IPS-NIHi7 (cell line): Measurements from ENCODE around the gene DNMT3B.
A peak's percentile ranks its signal among the peaks of the same experiment; 100 is the strongest.
"Not testable (repeated sequence)": the region's sequence is repeated elsewhere in the genome, so short reads cannot be mapped to it uniquely, and the experiment has no call there.

Source experiments
- DNase-seq: peaks from one replicate; pipeline ENCODE4 v3.0.0; 2012; ENCODE audit warnings: mixed read lengths; ENCODE audit errors: extremely low spot score

The DNMT3B gene

DNA sequence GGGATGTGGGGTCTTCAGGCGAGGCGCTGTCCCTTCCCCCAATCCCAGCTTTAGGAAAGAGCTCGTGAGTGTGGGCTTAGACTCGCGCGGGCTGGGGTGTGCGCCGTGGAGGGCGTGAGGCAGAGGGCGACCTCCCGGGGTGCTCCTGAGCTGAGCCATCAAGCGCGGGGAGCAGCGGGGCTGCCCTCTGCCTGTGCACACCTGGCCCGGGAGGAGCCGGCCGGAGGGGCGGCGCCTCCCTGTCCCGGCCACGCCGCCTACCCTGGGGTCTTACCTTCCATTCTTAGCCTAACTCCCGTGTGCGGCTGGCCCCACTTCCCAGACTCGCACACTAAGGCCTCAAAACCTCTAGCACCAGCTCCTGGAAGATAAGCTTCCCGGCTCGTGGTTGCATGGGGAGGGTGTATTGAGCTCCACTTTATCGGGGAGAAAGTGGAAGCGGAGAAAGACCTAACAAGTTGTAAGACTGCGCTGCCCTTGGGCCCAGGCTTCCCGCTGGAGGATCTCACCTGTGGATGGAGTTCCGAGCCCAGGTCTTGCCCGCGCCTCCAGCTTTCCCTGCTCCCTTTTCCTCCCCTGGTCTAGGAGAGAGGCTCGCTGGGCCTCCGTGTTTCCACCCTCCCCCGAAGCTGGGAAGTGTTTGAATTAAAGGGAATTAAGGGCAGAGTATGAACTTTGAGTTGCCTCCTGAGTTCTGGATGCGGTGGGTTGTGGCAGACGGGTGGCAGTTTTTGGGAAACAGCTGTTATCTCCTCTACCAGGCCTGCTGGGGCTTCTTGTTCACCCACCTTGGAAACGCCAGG, 1.2 kb downstream of the DNMT3B start:
- DNase-seq, result no peak

DNA sequence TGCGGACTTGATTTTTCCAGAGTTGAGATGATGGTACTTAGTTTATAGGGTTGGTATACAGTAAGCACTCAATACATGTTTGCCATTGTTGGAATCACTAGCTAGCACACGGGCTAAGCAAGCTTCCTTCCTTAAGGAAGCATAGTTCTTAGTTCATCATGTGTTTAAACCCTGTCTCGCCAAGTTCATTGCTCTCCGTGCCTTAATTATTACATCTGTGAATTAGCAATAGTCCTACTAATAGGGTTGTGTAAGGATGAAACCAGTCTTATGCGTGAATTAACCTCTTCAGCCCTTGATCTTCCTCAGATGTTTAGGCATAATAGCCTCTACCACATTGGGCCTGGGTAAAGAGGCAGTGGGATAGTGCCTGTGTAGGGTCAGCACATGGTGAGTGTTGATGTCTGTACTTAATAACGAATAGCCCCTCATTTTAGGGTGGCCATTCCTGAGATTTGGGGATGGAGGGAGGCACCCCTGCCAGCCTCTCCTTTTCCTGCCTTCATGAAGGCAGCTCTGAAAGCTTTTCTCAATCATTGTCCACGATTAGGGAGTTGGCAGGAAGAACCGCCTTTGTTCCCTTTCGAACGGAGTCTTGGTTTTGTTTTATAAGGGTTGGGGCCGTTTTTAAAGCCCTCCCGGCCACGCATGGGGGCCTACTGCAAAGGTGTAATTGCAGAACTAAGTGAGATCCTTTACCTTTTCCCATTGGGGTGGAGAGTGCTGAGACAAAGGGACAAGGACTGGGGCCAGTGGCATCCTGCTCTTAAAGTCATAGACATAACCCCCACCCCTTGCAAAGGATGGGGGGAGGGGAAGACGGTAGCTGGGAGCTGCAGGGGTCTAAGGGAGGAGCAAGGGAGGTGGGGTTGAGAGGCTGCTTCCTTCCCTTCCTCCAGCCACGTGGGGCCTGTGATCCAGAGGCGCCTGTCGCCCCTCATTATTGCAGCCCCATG, 2.1 kb downstream of the DNMT3B start:
- peak; percentile 85 for DNase-seq

DNA sequence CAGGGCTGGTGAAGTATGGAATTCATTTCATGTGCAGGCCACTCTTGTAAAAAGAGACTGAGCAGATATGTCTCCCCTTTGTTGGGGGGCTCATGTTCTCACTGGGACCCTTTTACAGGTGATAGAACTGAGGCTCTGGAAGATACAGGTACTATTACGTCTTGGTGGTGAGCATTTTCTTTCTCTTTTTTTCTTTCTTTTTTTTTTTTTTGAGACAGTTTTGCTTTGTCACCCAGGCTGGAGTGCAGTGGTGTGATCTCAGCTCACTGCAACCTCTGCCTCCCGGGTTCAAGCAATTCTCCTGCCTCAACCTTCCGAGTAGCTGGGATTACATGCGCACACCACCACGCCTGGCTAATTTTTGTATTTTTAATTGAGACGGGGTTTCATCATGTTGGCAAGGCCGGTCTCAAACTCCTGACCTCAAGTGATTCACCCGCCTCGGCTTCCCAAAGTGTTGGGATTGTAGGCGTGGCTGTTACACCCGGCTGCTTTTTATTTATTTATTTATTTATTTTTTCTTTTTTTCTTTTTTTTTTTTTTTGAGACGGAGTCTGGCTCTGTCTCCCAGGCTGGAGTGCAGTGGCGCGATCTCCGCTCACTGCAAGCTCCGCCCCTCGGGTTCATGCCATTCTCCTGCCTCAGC, 3.2 kb downstream of the DNMT3B start:
- not testable (repeated sequence) for DNase-seq

DNA sequence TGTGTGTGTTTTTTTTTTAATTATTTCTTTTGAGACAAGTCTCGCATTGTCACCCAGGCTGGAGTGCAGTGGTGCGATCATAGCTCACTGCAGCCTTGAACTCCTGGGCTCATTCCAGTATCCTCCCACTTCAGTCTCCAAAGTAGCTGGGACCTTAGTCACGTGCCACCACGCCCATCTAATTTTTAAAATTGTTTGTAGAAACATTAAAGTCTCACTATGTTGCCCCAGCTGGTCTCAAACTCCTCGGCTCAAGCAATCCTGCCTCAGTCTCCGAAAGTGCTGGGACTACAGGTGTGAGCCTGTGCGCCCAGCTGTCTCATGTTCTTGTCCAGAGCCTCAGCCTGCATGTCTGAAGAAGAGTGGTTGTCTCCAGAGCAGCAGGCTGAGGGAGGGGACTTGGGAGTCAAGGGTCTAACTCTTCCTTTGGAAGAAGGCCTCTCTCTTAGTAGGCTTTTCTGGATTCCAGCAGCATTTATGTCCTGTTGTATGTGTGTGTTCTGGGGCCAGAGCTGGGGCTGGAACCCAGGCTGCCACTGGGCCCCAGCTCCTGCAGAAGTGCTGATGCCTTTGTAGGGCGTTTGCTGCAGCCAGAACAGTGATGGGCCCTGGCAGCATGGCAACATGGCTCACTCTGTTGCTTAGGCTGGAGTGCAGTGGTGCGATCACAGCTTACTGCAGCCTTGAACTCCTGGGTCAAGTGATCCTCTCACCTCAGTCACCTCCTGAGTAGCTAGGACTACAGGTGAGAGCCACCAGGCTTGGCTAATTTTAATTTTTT, 5.4 kb downstream of the DNMT3B start:
- DNase-seq, result no peak

DNA sequence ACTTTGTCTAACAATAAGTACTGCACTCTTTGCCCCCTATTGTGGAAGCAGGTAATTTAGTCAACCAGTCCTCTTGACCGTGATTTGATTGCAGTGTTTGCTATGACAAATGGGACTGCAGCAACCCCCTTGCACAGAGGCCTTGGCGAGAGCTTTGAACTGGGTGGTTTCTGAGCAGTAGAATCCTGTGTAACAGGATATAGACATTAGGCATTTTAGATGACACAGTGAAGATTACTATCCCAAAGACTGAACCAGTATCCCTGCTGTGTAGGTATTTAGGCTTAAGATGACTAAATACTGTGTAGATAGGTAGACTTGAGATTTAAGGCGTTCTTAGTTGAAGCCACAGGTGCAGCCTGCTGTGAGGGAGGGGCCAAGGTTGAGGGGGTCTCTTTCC, 9.9 kb downstream of the DNMT3B start:
- DNase-seq, result no peak

- no peak for DNase-seq
These were observed 11.0 kb downstream of the DNMT3B start for GRCh38 chr20:32773223-32773622.

DNA sequence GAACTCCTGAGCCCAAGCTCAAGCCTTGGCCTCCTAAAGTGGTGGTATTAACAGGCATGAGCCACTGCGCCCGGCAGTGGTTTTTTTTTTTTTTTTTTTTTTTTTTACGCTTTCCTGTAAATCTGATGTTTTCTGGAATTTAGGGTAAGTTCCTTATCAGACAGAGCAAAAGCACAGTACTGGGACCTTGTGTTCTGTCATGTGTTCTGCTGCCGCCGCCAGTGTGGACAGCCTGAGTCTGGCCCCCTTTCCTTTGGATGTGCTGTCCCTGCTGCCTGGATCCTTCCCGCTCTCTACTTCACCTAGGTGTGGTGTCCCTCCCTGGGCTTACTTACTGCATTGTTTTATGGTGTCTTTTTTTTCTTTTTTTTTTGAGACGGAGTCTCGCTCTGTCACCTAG, 11.7 kb downstream of the DNMT3B start:
- DNase-seq, result no peak

DNA sequence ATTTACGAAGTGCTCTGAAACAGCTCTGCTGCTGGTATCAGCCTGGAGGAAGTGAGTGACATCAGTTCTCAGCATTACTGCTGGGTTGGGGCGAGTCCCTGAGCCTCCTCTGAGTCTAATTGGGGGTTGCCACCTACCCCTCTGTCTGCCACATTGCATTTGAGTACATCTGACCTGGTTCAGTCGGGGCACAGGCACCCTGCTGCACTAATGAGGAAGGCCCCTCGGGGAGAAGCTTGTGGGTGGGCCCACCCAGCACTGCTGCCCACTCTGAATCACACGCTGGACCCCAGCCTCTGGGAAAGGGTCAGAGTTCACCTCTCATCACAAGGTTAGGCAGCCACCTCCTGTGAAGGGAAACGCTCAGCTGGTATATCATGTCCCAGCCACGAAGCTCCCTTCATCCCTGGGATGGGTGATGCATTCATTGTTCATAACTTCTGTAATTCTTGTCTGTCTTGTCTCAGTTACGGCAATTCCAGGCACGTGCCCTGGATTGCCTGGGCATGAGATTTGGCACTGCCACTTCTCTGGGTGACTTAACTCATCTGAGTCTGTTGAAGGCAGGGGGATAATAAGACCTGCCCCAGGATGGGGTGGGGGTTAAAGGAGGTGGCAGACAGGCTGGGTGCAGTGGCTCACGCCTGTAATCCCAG, 13.3 kb downstream of the DNMT3B start:
- no peak for DNase-seq

DNA sequence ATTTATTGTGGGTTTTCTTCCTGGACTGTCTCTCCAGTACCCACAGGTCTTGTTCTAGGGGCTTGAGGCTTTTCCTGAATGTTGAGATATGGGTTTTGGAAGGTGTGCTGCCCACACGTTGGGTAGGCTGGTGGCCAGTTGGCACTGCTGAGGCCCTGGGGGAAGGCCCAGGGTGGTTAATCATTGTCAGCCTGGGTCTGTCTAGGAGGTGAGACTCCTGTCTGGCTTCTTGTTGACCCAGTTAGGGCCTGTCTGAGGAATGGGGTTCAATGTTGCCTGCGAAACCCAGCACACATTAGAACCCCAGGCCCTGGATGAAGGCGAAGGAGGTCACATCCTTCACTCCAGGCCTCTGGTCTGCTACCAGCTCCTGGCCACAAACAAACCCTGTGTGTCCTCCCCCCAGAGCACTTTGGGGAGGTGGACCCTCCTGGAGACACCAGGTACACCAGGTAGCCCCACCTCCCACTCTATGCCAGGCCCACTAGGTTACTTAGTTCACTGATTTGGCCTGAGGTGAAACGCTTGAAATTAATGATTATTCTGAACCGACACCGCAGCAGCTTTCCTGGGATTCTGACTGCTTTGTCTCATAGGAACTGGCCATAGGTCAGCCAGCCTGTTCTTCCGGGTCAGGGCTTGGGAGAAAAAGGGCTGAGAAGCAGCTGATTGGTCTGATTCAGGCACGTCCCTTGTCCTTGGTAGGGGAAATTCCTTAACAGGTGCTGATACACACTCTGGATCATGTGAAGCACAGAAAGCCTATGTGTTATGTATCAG, 15.2 kb downstream of the DNMT3B start:
- DNase-seq, result no peak

GRCh38 chr20:32779500-32780211, 17.5 kb downstream of the DNMT3B start:
- DNase-seq, result peak; percentile 65

DNA sequence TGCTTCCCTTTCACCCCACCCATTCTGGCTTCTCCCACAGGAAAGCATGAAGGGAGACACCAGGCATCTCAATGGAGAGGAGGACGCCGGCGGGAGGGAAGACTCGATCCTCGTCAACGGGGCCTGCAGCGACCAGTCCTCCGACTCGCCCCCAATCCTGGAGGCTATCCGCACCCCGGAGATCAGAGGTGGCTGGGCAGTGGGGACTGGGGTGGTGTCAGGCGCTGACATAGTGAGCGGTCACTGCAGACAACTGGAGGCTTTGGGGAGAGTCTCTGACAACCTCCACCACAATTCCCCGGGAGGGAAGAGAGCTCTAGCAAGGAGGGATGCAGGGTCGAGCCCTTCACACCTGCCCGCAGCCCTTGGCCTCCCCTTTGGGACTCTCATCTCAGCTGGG, 18.1 kb downstream of the DNMT3B start:
- DNase-seq, result no peak

GRCh38 chr20:32780749-32781655, 18.8 kb downstream of the DNMT3B start:
- no peak for DNase-seq

DNA sequence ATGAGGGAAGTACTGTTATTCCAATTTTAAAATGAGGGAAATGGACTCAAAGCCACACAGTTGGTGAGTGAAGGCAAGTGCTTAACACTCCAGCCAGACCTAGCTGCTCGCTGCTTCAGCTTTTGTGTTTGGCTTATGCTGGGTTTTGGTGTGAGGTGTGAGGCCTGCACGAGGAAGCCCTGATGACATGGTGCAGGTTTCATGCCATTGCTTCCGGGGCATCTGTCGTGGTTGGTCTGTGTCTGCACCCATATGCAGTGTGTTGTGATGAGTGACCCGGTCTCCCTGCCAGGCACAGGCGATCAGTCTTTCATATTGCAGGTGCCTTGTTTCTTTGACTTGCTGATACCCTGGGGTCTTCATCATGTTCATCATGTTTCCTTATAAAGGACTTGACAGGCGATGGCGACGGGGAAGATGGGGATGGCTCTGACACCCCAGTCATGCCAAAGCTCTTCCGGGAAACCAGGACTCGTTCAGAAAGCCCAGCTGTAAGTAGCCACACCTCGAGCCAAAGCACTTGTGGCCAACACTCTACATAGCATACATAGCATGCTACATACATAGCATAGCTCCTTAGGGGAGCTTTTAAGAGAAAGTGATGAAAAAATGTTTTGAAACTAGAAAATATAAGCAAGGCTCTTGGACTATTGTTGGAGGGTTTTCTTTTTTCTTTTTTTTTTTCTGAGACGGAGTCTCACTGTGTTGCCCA, 22.3 kb downstream of the DNMT3B start:
- no peak for DNase-seq

DNA sequence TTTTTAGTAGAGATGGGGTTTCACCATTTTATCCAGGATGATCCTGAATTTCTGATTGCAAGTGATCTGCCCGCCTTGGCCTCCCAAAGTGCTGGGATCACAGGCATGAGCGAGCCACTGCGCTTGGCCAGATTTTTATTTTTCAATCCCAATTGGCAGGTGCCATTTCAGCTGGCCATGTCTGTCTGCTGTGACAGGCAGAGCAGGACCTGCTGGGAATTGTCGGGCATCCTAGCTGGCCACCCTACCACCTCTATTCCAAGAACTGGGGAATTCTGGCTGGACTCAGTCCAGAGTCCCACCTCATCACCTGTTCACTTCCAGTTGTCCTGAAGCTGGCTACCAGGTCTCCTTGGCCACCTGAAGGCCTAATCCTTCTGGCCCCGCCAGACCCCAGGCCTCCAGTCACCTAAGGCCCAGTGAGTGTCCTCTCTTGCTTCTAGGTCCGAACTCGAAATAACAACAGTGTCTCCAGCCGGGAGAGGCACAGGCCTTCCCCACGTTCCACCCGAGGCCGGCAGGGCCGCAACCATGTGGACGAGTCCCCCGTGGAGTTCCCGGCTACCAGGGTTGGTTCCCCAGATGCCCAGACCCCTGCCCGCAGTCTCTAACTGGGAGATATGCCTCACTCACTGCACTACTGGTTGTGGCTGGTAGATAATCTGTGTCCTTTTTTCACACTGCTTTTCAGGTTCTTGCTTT, 24.0 kb downstream of the DNMT3B start:
- DNase-seq, result no peak

DNA sequence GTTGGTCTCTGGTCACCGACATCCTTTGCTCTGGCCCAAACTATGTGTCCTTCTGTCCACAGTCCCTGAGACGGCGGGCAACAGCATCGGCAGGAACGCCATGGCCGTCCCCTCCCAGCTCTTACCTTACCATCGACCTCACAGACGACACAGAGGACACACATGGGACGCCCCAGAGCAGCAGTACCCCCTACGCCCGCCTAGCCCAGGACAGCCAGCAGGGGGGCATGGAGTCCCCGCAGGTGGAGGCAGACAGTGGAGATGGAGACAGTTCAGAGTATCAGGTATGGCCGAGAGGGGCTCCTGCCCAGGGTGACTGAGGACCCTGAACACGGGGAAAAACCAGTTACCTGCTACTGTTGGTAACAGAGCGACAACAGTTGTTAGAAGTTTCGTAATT, 25.0 kb downstream of the DNMT3B start:
- no peak for DNase-seq

DNA sequence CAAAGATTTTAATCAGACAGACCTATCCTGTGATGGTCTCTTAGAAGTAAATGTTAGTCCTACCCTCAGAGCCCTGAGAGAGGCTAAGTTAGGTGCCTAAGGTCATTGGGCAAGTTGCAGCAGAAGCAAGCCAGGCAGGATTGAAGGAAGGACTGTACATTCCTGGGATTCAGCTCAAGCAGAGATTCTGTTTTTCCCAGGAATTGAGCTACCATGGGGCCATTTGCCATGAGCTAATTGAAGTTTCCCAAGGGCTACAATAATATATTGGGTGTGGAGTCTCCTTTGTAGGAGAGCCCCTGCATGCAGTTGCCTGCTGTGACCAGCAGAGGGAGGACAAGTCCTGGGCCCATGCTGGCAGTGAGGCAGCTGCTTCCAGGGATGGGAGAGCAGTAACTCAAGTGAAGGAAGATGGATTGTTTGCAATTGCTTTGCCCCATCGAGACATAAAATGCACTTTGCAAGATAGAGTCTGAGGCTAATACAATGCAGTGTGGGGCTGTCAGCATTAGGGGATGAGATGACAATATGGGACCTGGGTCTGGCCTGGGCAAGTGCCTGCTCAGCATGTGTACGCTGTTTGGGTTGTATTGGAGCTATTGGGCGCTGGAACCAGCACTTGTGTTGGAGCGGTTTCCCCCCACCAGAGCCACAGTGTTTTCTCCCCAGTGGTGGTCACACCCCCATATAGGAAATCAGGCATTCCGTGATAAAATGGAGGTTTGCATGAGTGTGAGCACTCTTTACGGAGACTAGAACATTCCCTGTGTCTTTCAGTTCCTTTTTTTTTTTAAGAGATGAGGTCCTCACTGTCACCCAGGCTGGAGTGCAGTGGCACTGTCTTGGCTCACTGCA, 27.9 kb downstream of the DNMT3B start:
- peak; percentile 91 for DNase-seq
